HG03280 (cell line): Measurements from ENCODE around the gene TMEM14A.
"Not testable (repeated sequence)": the region's sequence is repeated elsewhere in the genome, so short reads cannot be mapped to it uniquely, and the experiment has no call there.

Experiments
- ATAC-seq: cut with Tn5 transposase; IDR thresholded peaks from one replicate; pipeline ENCODE4 v1.9.1; 2021; ENCODE audit warnings: mild to moderate bottlenecking, moderate library complexity; ENCODE audit not compliant: unreplicated experiment

The TMEM14A gene

DNA sequence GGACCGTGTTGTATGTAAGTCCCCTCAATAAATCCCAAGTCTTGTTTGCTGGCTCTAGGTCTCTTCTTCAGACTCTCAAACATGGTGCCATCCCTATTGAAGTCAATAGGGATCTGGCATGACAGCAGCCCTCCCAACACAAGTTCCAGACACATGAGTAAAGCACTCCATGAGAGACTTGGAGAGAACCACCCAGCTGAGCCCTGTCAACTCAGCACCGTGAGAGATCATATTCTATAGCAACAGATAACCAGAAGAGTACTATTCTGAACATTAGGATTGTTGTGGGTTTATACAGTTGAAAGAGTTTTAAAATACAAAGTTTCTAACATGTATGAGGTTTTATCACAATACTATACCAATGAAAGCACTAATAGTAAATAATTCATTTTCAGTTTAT lies 23.5 kb downstream of the TMEM14A start:
- ATAC-seq = no peak

DNA sequence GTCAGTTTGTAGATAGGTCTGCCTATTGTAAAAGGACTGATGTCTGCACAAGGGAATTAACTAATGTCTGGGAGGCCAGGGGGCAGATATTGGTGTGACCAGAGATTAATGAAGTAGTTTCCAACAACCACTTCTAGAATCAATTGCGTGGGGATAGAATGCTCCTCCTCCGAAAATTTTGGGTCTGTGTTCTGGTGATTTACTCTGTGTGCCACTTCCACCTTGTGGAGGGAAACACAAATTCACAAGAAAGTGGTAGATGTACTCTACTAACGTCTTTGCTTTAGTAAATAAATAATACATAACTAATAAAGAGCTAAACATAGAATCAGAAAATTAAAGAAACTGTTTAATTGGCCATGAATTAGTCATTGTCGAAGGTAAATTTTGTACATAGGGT lies 25.5 kb downstream of the TMEM14A start:
- no peak for ATAC-seq

GRCh38 chr6:52697903-52698302 lies 27.0 kb downstream of the TMEM14A start:
- ATAC-seq = no peak

GRCh38 chr6:52704060-52704459 lies 33.1 kb downstream of the TMEM14A start:
- ATAC-seq = no peak

GRCh38 chr6:52704781-52705502 lies 34.0 kb downstream of the TMEM14A start:
- not testable (repeated sequence) for ATAC-seq

- no peak for ATAC-seq
Measured at GRCh38 chr6:52706001-52706400, 35.1 kb downstream of the TMEM14A start.

DNA sequence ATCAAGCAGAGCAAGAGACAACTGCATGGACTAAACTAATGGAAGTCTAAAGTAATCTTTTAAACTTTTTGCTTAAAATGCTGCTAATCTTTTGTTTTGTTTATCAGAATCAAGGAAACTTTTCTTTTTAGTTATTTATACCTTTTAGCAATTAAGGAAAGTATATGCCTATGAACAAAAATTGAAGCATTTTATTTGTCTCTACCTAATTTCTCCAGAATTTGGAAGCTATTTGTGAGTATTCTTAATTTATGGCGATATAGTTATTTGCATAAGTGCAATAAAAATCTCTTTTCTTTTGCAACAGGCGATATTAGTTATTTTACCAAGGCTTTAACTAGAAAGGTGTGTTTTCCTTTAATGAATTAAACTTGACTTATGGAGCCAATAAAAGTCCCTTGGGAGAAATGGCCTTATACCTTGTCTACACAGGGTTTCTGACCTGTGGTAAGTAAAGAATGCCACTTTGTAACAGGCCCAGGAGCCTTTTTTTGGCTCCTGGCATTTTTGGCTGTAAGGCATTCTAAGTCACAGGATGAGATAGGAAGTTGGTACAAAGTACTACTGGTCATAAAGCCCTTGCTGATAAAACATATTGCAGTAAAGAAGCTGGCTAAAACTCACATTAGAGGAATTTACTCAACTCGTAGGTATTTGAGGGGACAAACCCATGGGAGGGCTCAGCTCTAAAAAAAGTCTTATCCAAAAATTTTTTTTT lies 37.2 kb downstream of the TMEM14A start:
- no peak for ATAC-seq

- ATAC-seq = no peak
Measured at GRCh38 chr6:52712136-52712535, 41.2 kb downstream of the TMEM14A start.

- not testable (repeated sequence) for ATAC-seq
Measured at GRCh38 chr6:52714761-52715160, 43.8 kb downstream of the TMEM14A start.

GRCh38 chr6:52718550-52718949 lies 47.6 kb downstream of the TMEM14A start:
- no peak for ATAC-seq

DNA sequence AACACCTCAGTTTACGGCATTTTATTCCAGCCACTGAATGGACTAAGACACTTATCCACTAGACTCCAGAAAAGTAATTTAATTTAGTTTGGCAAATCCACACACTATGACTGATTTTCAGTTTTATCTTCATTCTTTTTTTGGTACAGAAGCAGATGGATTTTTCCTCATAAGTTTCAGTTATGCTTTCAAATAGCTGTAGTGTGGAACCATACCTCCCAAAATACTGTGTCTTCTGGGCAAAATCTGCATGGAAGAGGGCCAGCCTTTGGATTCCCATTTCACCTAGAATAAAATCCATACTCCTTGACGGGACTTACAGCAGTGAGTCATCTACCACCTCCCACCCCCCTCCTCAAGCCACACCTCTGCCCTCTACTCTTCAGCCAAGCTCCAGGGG lies 49.4 kb downstream of the TMEM14A start:
- ATAC-seq = no peak

GRCh38 chr6:52724042-52724405 lies 53.1 kb downstream of the TMEM14A start:
- no peak for ATAC-seq

DNA sequence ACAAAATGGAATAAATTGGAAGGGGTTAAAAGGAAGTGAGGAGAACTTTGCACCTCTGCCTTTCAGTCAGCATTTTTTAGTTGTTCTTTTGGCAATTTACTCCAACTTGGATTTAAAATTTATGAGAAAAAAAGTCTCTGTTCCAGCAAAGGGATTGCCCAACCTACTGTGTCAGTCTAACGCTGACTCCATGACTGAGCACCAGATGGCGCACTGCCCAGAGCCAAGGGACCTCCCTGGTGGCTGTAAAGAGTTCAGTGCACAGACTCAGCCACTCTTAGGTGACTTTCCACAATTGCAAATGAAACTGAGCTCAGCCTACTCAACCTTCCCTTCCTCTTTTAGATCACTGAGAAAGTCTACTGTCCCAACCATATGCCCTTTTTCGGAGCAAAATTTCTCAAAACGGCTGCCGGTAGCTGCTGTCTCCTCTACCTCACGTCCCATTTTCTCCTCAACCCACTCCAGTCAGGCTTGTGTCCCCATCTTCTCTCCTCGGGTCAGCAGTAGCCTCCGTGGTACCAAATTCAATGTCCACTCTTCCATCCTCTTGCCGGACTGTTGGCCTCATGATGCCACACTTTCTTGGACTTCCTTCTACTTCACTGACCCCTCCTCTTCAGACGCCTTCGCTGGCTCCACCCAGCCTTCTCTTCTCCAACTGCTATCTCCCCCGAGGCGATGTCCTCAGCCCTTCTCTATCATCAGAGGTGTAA lies 53.7 kb downstream of the TMEM14A start:
- peak; percentile 99 for ATAC-seq

DNA sequence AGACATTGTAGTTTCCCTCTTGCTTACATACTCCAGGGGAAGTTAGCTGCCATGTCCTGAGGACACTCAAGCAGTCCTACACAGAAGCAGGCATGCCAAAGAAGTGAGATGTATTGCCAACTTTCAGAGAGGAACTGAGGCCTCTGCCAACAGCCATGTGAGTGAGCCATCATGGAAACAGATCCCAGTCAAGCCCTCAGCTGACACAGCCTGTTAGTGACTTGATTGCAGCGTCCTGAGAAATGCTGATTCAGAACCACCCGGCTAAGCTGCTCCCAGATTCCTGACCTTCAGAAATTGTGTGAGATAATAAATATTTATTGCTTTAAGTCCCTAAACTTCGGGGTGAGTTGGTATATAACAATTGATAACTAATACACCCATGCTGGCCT lies 54.2 kb downstream of the TMEM14A start:
- no peak for ATAC-seq

GRCh38 chr6:52725535-52726192 lies 54.8 kb downstream of the TMEM14A start:
- no peak for ATAC-seq

- ATAC-seq = no peak
Measured at GRCh38 chr6:52726193-52726542, 55.3 kb downstream of the TMEM14A start.

DNA sequence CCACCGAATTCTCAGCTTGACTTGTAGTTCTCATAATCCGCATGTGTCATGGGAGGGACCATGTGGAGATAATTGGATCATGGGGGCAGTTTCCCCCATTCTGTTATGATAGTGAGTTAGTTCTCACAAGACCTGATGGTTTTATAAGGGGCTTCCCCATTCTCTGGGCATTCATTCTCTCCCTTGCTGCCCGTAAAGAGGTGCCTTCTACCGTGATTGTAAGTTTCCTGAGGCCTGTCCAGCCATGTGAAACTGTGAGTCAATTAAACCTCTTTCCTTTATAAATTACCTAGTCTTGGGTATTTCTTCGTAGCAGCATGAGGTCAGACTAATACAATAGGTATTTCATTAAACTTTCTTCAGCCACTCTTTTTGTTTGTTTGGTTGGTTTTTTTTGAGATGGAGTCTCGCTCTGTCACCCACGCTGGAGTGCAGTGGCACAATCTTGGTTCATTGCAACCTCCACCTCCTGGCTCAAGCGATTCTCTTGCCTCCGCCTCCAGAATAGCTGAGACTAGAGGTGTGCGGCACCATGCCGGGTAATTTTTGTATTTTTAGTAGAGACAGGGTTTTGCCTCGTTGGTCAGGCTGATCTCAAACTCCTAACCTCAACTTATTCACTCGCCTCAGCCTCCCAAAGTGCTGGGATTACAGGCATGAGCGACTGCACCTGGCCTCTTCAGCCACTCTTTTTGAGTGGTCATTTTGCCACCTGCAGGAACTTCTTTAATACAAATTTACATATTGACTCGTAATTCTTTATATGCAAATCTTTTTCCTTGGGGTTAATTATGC lies 56.0 kb downstream of the TMEM14A start:
- ATAC-seq = no peak

DNA sequence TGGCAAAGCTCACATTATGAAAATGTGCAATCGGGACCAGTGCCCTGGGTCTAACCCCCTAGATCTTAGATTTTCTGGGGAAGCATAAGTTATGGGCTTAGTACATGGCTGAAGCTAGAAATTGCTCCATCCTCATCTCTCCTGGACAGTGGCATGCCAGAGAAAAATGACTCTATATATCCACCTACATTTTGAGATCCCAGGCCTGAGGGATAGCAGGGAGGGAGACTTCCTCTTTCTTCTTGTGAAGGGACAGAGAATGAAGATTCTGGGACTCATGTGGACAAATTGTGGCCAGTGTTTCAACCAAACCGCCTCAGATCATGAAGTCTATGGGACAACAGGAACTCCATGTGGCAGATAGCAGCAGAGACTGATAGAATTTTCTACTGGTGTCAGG lies 57.0 kb downstream of the TMEM14A start:
- no peak for ATAC-seq

GRCh38 chr6:52728394-52728793 lies 57.5 kb downstream of the TMEM14A start:
- no peak for ATAC-seq

DNA sequence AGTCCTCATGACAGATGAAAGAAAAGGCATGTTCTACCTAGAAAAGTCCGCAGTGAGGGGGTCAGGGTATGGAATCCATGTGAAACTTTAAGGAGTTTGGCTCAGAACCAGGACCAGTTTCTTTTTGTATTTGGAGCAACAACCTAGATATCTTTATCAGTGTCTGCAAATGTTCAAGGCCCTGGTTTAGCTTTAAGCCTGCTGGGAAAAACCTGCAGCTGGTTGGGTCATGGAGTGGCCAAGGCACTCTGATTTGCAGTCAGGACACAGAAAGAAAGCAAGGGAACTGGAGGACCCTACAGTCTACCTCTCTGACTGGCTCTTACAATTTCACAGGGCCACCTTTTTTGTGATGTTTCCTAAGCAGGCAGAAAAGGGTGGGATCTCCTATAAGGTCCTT lies 58.7 kb downstream of the TMEM14A start:
- no peak for ATAC-seq

GRCh38 chr6:52731719-52732118 lies 60.8 kb downstream of the TMEM14A start:
- no peak for ATAC-seq
